Stomach (tissue), 4 donors: Measurements from ENCODE around the gene RGS7.

ENCODE experiments used
- EP300 ChIP-seq: sonication (generic); formaldehyde crosslinking; IDR thresholded peaks from one replicate; pipeline ENCODE4 v1.6.1; 2017; ENCODE audit warnings: antibody characterized with exemption
- POLR2A ChIP-seq, 4 donors: fragments of 450-650 bp; IDR thresholded peaks; one replicate each; pipeline ENCODE4 v1.6.1; 2016; ENCODE audit warnings: antibody characterized with exemption in 4 of 4, control low read depth in 2 of 4, mild to moderate bottlenecking in 1 of 4, moderate library complexity in 1 of 4
- POLR2AphosphoS5 ChIP-seq, 3 donors: sonication (generic); formaldehyde crosslinking; IDR thresholded peaks; one replicate each; pipeline ENCODE4 v1.6.1; 2016; ENCODE audit warnings: antibody characterized with exemption in 3 of 3
- TF ChIP-seq, protein P1 (sequence below), 7 experiments: fragments of 450-650 bp in 4 of 7; fragments of 200-600 bp in 3 of 7; sonication (generic) in 3 of 7; IDR thresholded peaks; one replicate each; pipeline ENCODE4 v1.5.1; 2016 to 2019; ENCODE audit warnings: antibody characterized with exemption in 7 of 7, control low read depth in 2 of 7, mild to moderate bottlenecking in 1 of 7

DNA sequence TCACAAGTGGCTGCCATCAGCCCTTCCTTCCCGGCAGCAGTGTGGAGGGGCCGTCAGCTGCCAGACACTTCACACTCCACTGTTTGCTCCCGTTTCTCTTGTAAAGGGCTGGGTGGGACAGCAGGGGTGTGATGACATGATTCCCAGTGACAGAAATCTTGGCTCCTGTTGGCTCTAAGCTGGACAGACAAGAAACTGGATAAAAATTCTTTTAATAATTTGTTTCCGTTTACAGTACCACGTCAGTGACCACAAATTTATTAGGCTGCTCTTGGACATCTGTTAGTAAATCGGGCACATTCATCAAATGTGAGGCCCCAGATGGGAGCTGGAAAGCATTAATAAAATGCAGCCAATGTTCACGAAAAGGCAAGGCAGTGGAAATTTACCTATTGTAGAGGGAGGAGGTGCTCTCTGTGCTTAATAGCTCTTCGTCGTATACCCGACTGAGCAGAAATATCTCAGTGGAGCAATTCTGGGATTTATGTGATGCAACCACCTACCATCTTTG lies 391.4 kb downstream of the RGS7 start:
- TF ChIP-seq EP300 (no peak), POLR2AphosphoS5 (IDR thresholded peaks at IDR 0.05) (no peak), POLR2A (IDR thresholded peaks at IDR 0.05) (no peak)
- TF ChIP-seq, protein P1, sequence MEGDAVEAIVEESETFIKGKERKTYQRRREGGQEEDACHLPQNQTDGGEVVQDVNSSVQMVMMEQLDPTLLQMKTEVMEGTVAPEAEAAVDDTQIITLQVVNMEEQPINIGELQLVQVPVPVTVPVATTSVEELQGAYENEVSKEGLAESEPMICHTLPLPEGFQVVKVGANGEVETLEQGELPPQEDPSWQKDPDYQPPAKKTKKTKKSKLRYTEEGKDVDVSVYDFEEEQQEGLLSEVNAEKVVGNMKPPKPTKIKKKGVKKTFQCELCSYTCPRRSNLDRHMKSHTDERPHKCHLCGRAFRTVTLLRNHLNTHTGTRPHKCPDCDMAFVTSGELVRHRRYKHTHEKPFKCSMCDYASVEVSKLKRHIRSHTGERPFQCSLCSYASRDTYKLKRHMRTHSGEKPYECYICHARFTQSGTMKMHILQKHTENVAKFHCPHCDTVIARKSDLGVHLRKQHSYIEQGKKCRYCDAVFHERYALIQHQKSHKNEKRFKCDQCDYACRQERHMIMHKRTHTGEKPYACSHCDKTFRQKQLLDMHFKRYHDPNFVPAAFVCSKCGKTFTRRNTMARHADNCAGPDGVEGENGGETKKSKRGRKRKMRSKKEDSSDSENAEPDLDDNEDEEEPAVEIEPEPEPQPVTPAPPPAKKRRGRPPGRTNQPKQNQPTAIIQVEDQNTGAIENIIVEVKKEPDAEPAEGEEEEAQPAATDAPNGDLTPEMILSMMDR (IDR thresholded peaks at IDR 0.05): no peak
